KBM-7 (cell line): Measurements from ENCODE around the gene LARP4B.
A peak's percentile ranks its signal among the peaks of the same experiment; 100 is the strongest.

Source experiments
- DNase-seq: peaks from one replicate; pipeline ENCODE4 v3.0.0-alpha.2; 2015
- in situ Hi-C: fragments of 300-500 bp; cut with MboI; formaldehyde crosslinking; loops from 2 replicates; pipeline ENCODE4 v1.14.3; 2020; ENCODE audit warnings: low sequenced_read_pairs, low pct_unique_long_range_greater_than_20kb, mixed read lengths

LARP4B gene

DNA sequence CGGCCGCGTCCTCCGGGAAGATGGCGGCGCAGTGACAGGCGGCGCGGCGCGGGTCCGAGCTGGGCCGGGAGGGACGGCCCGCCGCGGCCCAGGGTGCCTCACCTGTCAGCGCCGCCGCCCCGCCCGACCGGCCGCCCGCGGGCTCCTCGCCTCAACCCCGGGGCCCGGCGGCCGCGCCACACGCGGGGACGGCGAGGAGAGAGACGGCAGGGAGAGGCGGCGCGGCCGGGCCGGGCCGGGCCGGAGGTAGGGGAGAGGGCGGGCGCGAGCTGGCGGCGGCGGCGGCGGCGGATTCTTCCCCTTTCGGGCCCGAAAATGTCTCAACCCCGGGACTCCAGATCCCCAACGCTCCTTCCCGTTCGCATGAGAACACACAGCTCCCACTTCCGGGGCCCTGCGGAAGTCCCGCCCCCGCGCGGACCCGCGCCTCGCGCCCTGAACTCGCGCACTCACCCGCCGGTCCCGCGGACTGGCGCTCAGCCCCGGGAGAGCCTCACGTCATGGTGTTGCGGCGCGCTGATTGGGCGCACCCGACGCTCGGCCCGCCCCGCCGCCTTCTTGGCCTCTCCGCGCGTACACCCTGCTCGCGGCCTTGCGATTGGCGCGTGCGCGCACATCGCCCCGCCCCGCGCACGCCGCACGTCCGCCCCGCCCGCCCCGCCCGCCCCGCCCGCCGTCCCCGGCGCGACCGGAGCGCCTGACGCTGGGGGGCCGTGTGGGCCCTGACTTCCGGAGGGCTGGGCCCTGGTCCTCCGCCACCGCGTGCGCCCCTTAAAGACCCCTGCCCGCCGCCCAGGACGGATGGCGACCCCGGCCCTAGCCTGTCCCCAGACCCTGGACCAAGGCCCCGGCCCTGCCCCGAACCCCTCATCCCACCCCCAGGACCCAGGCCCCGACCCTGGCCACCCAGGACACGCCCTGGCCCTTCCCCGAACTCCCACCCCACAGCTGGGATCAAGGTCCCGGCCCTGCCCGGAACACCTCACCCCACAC lies at the start of gene LARP4B:
Gene LARP4B (minus strand): TSS at position 380 of the 993 bp plus-strand sequence. CDS start 45,984 bp downstream, outside the sequence.
- in situ Hi-C loops = no loop called here

GRCh38 chr10:980468-981093 lies 49.1 kb upstream of the LARP4B start:
- in situ Hi-C loops = no loop called here
- no peak for DNase-seq

More for the DNA sequence above, at the start of gene LARP4B:
- peak; percentile 98 for DNase-seq

DNA sequence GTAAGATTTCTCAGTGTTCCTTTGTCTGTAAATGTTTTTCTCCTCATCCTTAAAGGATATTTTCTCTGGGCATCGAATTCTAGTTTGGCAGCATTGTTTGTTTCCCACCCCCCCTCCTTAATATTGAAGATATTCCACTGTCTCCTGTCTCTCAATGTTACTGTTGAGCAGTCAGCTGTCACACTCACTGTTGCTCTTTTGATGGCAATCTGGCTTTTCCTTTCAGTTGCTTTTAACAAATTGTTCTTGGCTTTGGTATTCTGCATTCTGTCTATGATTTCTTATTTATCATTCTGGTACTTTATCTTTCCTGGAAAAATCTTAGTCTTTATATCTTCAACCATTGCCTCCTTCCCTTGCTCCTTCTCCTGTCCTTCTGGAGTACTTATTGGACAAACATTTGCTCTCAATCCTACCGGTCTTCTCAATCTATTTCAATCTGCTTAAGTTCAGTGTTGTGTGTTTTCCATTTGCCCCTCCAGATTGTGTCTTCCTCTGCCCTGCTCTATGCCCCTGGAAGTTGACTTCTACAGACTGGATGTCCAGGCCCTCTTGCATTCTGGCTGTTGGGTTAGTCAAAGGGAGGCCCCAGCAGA lies 47.4 kb upstream of the LARP4B start:
- no peak for DNase-seq
- in situ Hi-C loops = no loop called here

DNA sequence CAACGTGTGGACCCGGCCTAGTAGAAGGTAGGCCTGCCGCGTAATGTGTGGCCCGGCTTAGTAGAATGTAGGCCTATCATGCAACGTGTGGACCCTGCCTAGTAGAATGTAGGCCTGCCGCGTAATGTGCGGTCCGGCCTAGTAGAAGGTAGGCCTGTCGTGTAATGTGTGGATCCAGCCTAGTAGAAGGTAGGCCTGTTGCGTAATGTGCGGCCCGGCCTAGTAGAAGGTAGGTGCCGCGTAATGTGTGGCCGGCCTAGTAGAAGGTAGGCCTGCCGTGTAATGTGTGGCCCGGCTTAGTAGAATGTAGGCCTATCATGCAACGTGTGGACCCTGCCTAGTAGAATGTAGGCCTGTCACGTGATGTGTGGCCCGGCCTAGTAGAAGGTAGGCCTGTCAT lies 44.8 kb upstream of the LARP4B start:
- DNase-seq = no peak
- in situ Hi-C loops = no loop called here

DNA sequence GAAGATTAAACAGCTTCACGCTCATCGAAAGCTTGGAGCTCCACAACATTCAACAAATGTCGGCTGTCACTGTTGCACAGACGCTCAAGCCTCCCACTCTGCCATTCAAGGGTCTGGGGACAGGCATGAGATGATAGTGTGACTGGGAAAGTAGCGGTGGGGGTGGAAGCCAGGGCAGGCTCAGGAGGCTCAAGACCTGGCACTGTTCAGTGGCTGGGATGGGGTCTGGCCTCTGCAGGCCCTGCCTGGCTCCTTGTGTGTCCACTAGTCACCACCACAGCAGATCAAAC lies 43.2 kb upstream of the LARP4B start:
- in situ Hi-C loops = no loop called here
- no peak for DNase-seq

DNA sequence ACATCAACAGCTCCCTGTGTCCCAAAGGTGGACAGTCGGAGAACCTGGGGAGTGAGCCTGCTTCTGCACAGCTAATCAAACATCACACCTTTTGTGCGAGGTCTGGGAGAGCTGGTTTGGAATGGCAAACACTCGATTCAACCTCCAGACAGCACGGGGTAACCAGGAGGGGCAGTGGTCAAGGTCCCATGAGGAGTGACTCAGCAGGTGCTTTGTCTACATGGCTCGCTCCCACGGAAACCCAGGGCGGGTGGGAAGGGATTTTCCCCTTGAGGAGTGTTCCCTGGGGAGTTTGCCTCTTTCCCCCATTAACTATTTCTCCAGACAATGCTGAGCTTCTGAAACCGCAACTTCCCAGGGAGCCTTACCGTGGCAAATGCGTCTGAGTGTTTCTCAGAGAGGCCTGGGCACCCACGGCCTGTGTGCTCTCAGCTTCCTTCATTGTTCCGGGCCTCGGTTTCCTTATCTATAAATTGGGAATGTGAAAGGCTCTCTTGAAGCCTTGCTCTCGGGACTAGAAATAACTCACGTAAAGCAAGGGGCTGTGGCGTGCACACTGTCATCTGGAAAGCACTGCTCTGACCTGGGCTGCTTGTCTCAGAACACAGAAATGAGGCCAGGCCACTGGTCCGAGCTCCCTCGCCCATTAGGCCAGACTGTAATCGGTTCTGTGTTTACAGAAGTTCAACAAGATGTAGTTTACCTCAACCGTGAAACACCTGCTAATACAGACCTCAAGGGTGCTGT lies 42.7 kb upstream of the LARP4B start:
- no peak for DNase-seq
- in situ Hi-C loops = no loop called here

GRCh38 chr10:972763-973162 lies 41.3 kb upstream of the LARP4B start:
- DNase-seq = no peak
- in situ Hi-C loops = no loop called here

DNA sequence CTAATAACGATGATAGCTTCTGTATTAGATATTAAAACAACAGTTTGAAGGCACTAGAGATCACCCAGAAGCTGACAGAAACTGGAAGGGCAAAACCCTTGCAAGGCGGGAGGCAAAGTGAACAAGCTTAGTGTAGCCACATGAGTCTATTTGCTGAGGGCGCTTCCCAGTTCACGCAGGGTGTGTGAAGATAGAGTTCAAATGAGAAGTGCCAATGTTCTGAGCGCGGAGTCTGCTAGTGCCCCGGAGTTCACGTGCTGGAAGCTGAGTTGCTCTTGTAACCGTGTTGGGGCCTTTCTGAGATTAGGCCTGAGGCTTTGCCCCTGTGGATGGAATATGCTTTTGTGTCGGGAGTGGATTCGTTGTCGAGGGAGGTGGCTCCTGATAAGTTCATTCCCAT lies 40.1 kb upstream of the LARP4B start:
- in situ Hi-C loops = no loop called here
- no peak for DNase-seq

GRCh38 chr10:971150-971542 lies 39.6 kb upstream of the LARP4B start:
- DNase-seq = peak; percentile 41
- in situ Hi-C loops = no loop called here

- in situ Hi-C loops = no loop called here
- no peak for DNase-seq
Observed at GRCh38 chr10:970311-971149, 39.0 kb upstream of the LARP4B start.

DNA sequence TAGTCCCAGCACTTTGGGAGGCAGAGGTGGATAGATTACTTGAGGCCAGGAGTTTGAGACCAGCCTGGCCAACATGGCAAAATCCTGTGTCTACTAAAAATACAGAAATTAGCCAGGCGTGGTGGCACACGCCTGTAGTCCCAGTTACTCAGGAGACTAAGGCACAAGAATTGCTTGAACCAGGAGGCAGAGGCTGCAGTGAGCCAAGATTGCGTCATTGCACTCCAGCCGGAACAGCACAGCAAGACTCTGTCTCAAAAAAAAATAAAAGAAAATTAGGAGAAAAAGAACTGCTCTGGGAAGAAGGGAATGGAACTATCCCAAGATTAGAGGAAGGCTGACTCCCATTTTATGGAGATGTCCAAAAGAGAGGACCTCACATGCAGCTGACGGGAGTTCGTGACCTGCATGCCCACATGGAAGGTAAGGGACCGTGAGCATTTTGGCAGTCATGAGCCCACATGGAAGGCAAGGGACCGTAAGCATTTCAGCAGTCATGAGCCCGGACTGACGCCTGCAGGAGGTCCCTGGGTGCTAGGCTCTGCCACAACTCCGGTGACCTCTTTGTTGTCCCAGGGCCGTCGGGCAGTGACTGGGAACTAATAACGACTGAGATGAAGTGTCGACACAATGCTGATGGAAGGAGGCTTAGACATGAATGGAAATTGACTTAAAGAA lies 38.1 kb upstream of the LARP4B start:
- DNase-seq = no peak
- in situ Hi-C loops = no loop called here

DNA sequence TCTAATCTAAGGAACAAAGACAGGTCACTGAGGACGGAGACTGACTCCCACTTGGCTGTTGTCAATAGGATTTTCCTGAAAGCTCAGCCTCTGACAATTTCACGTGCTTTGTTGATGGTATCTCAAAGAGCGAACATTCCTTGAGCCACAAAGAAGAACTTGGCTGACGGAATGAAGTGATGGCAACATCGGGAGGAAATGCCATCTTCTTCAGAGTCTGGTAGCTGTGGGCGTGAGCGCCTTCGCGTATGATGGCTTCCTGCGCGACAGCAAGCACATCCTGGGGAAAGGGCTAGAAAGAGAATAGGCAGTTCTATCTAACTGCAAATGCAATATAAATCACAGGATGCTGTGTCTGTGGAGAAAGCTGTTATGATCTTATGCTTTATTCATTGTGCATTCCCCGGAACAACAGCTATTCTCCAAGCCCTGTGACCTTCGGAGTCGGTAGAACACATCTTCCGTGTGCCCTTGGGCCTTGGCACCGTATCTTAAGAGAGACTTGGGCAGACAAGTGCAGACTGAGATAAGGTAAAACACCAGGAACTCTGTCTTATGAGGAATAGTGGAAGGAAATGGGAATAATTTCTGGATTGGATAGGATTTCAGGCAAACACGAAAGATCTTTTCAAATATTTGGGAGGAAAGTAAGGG lies 37.2 kb upstream of the LARP4B start:
- DNase-seq = no peak
- in situ Hi-C loops = no loop called here

DNA sequence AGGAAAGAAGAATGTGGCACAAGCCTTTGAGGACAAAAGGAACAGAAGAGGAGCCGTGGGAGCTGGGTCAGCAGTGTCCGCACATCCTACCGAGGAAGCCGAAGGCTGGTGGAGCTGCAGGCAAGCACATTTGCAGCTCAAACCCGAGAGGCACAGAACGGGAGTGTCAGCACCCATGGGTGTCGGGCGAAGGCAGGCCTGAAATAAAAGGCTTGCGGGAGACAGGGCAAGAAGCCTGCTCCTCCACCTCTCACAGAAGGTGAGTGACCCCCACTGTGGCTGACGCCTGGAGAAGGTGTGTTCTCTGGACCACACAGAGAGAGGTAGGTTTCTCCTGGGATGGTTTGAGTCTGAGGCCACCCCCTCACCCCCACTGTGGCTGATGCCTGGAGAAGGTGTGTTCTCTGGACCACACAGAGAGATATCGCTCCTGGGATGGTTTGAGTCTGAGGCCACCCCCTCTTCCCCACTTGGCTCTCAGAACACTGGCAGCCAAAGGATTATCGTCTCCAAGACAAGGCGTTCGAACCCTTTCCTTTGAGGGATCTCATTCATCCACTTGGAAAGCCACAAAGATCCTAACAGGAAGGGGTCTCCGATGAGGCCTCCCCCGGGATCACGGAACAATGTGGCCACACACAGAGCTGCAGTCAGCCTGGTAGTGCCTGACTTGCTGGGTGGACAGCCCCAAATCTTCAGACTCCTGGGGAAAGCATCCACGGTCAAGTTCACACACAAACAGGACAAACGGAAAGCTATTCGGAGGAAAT lies 35.1 kb upstream of the LARP4B start:
- DNase-seq = no peak
- in situ Hi-C loops = no loop called here

GRCh38 chr10:964988-965417 lies 33.5 kb upstream of the LARP4B start:
- DNase-seq = no peak
- in situ Hi-C loops = no loop called here

- no peak for DNase-seq
- in situ Hi-C loops = no loop called here
Observed at GRCh38 chr10:964321-964987, 32.9 kb upstream of the LARP4B start.

- DNase-seq = no peak
- in situ Hi-C loops = no loop called here
Observed at GRCh38 chr10:963655-964054, 32.1 kb upstream of the LARP4B start.

DNA sequence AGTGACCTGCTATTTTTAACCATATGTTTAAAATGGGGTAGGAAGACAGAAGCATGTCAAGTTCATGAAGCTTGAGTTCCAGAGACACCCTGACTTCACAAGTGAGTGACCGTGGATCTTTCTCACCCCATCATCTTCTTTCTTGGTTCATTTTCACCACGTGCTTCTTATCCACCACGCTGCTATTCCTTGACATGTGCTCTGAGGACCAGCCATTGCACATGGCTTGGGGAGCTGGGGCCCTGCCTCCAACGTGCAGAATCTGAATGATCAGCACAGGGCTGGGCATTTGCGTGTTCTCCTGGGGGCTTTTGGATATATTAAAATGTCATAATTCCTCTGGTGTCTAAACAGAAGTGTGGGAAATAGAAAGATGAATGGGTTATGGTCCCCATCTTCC lies 31.7 kb upstream of the LARP4B start:
- DNase-seq = no peak
- in situ Hi-C loops = no loop called here
